GOT3 (cell line): Measurements from ENCODE around the gene CDKAL1.
A peak's percentile ranks its signal among the peaks of the same experiment; 100 is the strongest.
"Not testable (repeated sequence)": the region's sequence is repeated elsewhere in the genome, so short reads cannot be mapped to it uniquely, and the experiment has no call there.

Source experiments
- DNase-seq: peaks from one replicate; lab custom pipeline; 2025; ENCODE audit warnings: mixed read lengths; lab: John Stamatoyannopoulos, UW

Gene CDKAL1

GRCh38 chr6:20534295-20535262 lies at the start of gene CDKAL1:
Gene CDKAL1 (plus strand): TSS chr6:20534457. CDS start chr6:20546351, 11,894 bp downstream.
- DNase-seq = peak; percentile 55

GRCh38 chr6:20486641-20487040 lies 47.6 kb upstream of the CDKAL1 start:
- DNase-seq = no peak

DNA sequence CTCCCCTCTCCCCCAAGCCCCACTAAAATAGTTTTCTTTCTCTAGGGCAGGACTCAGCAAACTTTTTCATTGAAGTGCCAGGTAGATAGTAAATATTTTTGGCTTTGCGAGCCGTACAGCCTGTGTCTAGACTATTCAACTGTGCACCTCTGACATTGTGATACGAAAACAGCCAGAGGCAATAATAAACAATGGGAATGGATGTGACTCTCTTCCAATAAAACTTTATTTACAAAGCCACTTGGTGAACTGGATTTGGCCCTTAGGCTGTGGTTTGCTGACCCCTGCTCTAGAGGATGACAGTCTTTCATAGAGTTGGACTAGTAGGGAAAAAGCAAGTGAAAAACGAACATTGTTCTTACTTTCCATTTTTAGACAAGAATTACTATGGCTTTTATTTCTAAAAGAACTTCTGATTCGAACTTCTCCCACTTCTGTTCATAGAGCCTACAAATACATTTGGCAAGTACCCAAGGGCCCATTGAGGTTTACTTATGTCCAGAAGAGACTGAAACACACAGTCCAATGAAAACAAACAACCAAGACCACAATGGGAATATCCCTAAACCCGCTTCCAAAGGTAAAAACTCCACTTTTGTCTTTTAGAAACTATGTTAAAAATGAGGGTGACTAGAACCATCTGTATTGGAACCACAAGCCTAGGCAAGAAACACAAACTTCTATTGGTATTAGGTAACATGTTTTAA lies 46.4 kb upstream of the CDKAL1 start:
- no peak for DNase-seq

- no peak for DNase-seq
These were observed 43.7 kb upstream of the CDKAL1 start for GRCh38 chr6:20490591-20490990.

DNA sequence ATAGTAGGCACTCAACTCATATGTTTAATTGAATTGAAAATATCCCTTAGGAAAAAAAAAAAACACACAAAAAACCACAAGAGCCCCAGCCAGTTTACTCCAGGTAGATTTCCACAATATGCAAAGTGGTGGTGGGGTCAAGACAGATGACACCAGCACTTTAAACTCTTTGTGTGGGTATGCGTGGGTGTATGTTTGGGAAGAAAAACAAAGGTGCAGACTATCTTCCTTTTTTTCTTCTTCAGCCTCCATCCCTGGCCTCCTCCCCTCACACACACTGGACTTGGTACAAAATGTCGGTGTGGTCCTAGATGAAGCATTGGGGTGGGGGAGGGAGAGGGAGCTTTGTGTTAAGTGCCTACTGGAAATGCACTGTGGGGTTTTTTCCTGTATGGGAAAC lies 42.2 kb upstream of the CDKAL1 start:
- no peak for DNase-seq

GRCh38 chr6:20497216-20498040 lies 36.8 kb upstream of the CDKAL1 start:
- DNase-seq = no peak

DNA sequence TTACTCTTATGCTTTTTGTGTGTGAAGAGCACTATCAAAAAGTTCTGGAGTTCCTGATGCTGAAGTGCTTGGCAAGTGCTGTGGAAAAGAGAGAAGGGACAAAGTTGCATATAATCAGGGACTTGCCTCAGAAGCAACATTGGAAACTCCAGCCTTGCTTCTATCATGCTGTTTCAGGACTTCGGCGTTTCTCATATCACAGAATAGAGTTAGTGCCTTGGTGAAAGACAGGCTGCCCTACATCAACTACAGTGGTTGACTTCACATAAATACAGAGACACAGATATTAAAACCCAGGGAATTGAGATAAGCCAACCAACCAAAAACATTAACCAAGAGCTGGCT lies 36.2 kb upstream of the CDKAL1 start:
- DNase-seq = no peak

GRCh38 chr6:20509212-20509611 lies 25.0 kb upstream of the CDKAL1 start:
- no peak for DNase-seq

- no peak for DNase-seq
These were observed 22.4 kb upstream of the CDKAL1 start for GRCh38 chr6:20511852-20512251.

- not testable (repeated sequence) for DNase-seq
These were observed 9.0 kb upstream of the CDKAL1 start for GRCh38 chr6:20525208-20525607.

- DNase-seq = not testable (repeated sequence)
These were observed 5.2 kb upstream of the CDKAL1 start for GRCh38 chr6:20529086-20529448.

DNA sequence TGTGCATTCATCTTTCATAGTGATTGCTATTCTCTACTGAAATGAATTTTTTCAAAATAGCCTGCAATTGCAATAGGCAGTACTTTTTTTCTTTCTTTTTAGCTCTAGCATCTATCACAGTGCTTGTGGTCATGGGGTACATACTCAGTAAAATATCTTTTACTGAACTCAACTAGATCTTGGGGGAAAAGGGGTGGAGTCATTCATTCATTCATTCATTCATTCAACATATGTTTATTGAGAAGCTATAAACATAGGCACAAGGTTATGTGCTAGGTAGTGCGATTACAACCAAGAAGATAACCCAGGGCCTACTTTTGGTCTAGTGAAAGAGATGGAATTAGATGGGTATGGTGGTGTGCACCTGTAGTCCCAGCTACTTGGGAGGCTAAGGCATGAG lies 1.4 kb upstream of the CDKAL1 start:
- no peak for DNase-seq

DNA sequence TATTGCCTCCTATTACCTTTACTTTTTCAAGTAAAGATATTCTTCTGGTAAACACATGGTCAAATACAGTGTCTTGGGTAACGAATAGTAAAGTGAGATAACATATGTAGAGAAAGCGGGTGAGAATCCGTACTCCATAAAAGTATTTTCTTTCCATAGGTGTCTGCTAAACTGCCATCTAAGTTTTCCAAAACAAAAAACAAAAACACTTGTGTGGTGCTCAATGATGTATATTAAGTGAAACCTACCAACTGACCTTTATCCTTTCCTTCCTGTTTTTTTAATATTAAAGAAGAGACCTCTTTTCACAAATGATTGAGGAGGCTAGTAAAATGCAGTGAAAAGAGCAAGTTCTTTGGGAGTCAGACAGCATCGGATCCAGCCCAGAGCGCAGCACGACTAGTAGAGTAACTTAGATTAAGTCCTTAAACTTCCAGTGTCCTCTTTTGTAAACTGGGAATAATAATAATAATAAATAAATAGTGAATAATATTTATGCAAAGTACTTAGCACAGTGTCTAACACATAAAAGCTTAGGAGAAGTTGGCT lies 437 bp upstream of the CDKAL1 start:
- no peak for DNase-seq

DNA sequence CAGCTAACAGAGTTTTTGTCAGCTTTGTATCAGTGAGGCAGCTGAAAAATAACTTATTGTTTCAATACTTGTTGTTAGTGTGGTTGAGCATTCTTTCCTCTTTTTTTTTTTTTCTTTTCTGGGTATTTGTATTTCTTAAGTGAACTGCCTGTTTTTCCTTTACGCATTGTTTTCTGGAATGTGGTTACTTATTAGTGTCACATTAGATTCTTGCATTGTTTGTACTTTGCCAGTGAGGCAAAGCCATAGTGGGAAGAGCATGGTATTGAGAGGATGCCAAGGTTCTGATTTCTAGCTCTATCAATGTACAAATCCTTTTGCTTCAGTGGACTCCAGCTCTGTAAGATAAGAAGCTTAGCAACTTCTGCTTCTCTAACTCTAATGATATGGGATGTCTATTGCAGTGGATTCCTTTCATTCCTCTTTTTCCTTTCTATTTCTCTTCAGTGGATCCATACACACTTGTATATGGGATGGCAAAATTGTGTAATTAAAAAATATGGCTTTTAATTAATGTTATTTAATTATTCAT lies 3.9 kb downstream of the CDKAL1 start:
- DNase-seq = no peak

DNA sequence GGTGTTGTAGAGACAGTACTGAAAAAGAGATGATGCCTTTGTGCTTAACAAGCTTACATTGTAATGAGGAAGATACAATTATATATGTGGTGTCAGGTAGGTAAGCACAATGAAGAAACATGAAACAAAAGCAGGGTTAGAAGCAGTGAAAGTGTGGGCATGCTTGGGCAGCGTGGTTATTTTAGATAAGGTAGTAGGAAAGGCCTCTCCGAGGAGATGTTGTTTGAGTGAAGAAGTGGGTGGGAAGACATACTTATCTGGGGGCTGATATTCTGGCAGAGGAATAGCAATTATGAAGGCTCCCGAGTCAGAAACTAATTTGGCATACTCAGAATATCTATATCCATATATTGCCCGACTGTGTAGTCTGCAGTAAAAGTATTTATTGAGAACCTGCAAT lies 4.7 kb downstream of the CDKAL1 start:
- no peak for DNase-seq

DNA sequence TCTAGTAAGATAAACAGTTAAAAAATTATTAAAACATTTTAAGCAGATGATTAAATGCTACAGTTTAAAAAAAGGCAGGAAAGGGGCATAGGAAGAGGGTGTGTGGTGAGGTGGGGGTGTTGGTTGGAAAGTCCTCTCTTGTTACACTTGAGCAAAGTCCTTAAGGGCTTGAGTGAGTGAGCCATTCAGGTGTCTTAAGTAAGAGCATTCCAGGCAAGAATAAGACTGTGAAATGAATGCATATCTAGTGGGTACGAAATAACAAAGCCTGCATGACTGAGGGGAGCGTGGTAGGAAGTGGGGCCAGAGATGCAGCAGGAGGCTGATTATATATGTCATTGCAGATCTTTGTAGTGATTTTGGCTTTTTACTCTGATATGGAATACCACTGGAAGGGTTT lies 5.1 kb downstream of the CDKAL1 start:
- DNase-seq = no peak

GRCh38 chr6:20540683-20541082 lies 6.4 kb downstream of the CDKAL1 start:
- DNase-seq = no peak

DNA sequence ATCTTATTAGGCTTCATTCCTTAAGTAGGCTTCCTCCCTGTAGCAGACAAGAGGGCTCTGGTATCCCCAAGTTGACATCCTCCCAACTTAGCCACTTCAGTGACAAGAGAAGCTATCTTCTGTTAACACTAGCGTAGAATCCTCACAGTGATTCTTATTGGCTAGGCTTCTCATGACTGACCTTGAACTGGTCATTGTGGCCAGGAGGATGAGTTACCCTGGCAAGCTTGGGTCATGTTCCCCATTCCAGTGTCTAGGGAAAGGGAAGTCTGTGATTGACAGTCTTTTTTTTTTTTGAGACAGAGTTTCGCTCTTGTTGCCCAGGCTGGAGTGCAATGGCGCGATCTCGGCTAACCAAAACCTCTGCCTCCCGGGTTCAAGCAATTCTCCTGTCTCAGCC lies 7.1 kb downstream of the CDKAL1 start:
- DNase-seq = no peak

DNA sequence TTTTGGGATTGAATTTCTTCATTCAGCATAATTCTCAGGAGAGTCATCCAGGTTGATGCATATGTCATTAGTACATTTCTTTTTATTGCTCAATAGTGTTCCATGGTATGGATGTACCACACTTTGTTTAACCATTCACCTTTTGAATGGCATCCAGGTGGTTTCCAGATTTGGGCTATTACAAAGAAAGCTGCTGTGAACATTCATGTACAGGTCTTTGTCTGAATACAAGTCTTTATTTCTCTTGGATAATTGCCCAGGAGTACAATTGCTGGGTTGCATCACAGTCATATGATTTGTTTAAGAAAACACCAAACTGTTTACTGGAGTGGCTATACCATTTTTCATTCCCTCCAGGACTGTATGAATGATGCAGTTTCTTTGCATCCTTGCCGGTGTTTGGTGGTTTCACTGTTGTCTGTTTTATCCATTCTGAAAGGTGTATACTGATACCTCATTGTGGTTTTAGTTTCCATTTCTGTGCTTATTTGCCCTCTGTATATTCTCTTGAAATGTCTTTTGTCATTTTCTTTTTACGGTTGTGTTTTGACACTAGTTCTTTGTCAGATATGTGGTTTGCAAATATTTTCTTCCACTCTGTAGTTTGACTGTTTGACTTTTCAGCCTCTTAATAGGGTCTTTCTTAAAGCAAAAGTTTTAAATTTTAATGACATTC lies 8.8 kb downstream of the CDKAL1 start:
- DNase-seq = no peak

GRCh38 chr6:20548264-20548663 lies 14.0 kb downstream of the CDKAL1 start:
- no peak for DNase-seq

- not testable (repeated sequence) for DNase-seq
These were observed 15.1 kb downstream of the CDKAL1 start for GRCh38 chr6:20549398-20549797.
